ENCODE data around the gene GPLD1.
A peak's percentile ranks its signal among the peaks of the same experiment; 100 is the strongest.

GPLD1 gene

GRCh38 chr6:24497254-24497970 lies 8.0 kb upstream of the GPLD1 start:
- no peak for DNase-seq (ENCODE audit: low read depth)

GRCh38 chr6:24494821-24495795 lies 5.7 kb upstream of the GPLD1 start, which contains the start of gene ALDH5A1:
Gene ALDH5A1, plus strand, starts transcription at chr6:24494969. Its CDS starts 28 bp downstream, at chr6:24494997.
- DNase-seq (ENCODE audit: low read depth), result peak; percentile 59

- no peak for DNase-seq (ENCODE audit: low read depth)
These were observed 4.8 kb upstream of the GPLD1 start for GRCh38 chr6:24493945-24494820.

GRCh38 chr6:24492475-24492874 lies 3.1 kb upstream of the GPLD1 start:
- DNase-seq (ENCODE audit: low read depth), result peak; percentile 28

GRCh38 chr6:24490948-24491347 lies 1.6 kb upstream of the GPLD1 start:
- no peak for DNase-seq (ENCODE audit: low read depth)

GRCh38 chr6:24489881-24490280 lies 503 bp upstream of the GPLD1 start:
- DNase-seq (ENCODE audit: low read depth), result peak; percentile 15

- DNase-seq (ENCODE audit: low read depth), result no peak
These were observed 3.3 kb downstream of the GPLD1 start for GRCh38 chr6:24486065-24486464.

- DNase-seq (ENCODE audit: low read depth), result no peak
These were observed 4.6 kb downstream of the GPLD1 start for GRCh38 chr6:24484657-24485323.

- no peak for DNase-seq (ENCODE audit: low read depth)
These were observed 7.9 kb downstream of the GPLD1 start for GRCh38 chr6:24481449-24481848.

- DNase-seq (ENCODE audit: low read depth), result no peak
These were observed 8.7 kb downstream of the GPLD1 start for GRCh38 chr6:24480705-24481104.

GRCh38 chr6:24478903-24479302 lies 10.5 kb downstream of the GPLD1 start:
- no peak for DNase-seq (ENCODE audit: low read depth)

- no peak for DNase-seq (ENCODE audit: low read depth)
These were observed 12.3 kb downstream of the GPLD1 start for GRCh38 chr6:24477070-24477469.

GRCh38 chr6:24476631-24477030 lies 12.7 kb downstream of the GPLD1 start:
- DNase-seq (ENCODE audit: low read depth), result no peak

GRCh38 chr6:24472181-24472580 lies 17.2 kb downstream of the GPLD1 start:
- peak; percentile 6 for DNase-seq (ENCODE audit: low read depth)

- no peak for DNase-seq (ENCODE audit: low read depth)
These were observed 19.6 kb downstream of the GPLD1 start for GRCh38 chr6:24469811-24470210.

GRCh38 chr6:24464253-24465038 lies 24.9 kb downstream of the GPLD1 start:
- no peak for DNase-seq (ENCODE audit: low read depth)

- DNase-seq (ENCODE audit: low read depth), result no peak
These were observed 28.4 kb downstream of the GPLD1 start for GRCh38 chr6:24460966-24461365.

GRCh38 chr6:24458941-24459340 lies 30.4 kb downstream of the GPLD1 start:
- DNase-seq (ENCODE audit: low read depth), result no peak

GRCh38 chr6:24458134-24458533 lies 31.2 kb downstream of the GPLD1 start:
- no peak for DNase-seq (ENCODE audit: low read depth)

- DNase-seq (ENCODE audit: low read depth), result no peak
These were observed 34.3 kb downstream of the GPLD1 start for GRCh38 chr6:24455061-24455460.

GRCh38 chr6:24454452-24454851 lies 34.9 kb downstream of the GPLD1 start:
- DNase-seq (ENCODE audit: low read depth), result no peak

Data from EH (cell line).